Neural cell (in vitro differentiated cells): ENCODE results near the gene TRPM2.

Experiments
- EZH2 ChIP-seq: fragments of 200-600, 300-800 bp; shearing (Covaris generic), sonication (generic); IDR thresholded peaks from 2 replicates; pipeline ENCODE4 v1.6.1; 2014; ENCODE audit warnings: antibody characterized with exemption, low read length, borderline replicate concordance, mild to moderate bottlenecking; ENCODE audit not compliant: insufficient read depth, poor library complexity, severe bottlenecking
- RAD21 ChIP-seq: fragments of 450-650 bp; conservative IDR thresholded peaks from 2 replicates; pipeline ENCODE4 v1.6.1; 2014; ENCODE audit warnings: antibody characterized with exemption, mild to moderate bottlenecking, moderate library complexity
- TAF1 ChIP-seq: IDR thresholded peaks from 2 replicates; pipeline ENCODE4 v1.6.1; 2012; ENCODE audit warnings: low read depth
- TF ChIP-seq, protein P1 (sequence below): fragments of 450-650 bp; IDR thresholded peaks from 2 replicates; pipeline ENCODE4 v1.5.1; 2014; ENCODE audit warnings: antibody characterized with exemption, mild to moderate bottlenecking, moderate library complexity; ENCODE audit not compliant: poor library complexity, severe bottlenecking
- TF ChIP-seq, protein P2 (sequence below): IDR thresholded peaks from 2 replicates; pipeline ENCODE4 v1.6.1; 2012; ENCODE audit warnings: borderline replicate concordance

- TF ChIP-seq, protein P1, sequence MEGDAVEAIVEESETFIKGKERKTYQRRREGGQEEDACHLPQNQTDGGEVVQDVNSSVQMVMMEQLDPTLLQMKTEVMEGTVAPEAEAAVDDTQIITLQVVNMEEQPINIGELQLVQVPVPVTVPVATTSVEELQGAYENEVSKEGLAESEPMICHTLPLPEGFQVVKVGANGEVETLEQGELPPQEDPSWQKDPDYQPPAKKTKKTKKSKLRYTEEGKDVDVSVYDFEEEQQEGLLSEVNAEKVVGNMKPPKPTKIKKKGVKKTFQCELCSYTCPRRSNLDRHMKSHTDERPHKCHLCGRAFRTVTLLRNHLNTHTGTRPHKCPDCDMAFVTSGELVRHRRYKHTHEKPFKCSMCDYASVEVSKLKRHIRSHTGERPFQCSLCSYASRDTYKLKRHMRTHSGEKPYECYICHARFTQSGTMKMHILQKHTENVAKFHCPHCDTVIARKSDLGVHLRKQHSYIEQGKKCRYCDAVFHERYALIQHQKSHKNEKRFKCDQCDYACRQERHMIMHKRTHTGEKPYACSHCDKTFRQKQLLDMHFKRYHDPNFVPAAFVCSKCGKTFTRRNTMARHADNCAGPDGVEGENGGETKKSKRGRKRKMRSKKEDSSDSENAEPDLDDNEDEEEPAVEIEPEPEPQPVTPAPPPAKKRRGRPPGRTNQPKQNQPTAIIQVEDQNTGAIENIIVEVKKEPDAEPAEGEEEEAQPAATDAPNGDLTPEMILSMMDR, result no peak
- TF ChIP-seq EZH2 (no peak), TAF1 (no peak), RAD21 (no peak)
- TF ChIP-seq, protein P2, sequence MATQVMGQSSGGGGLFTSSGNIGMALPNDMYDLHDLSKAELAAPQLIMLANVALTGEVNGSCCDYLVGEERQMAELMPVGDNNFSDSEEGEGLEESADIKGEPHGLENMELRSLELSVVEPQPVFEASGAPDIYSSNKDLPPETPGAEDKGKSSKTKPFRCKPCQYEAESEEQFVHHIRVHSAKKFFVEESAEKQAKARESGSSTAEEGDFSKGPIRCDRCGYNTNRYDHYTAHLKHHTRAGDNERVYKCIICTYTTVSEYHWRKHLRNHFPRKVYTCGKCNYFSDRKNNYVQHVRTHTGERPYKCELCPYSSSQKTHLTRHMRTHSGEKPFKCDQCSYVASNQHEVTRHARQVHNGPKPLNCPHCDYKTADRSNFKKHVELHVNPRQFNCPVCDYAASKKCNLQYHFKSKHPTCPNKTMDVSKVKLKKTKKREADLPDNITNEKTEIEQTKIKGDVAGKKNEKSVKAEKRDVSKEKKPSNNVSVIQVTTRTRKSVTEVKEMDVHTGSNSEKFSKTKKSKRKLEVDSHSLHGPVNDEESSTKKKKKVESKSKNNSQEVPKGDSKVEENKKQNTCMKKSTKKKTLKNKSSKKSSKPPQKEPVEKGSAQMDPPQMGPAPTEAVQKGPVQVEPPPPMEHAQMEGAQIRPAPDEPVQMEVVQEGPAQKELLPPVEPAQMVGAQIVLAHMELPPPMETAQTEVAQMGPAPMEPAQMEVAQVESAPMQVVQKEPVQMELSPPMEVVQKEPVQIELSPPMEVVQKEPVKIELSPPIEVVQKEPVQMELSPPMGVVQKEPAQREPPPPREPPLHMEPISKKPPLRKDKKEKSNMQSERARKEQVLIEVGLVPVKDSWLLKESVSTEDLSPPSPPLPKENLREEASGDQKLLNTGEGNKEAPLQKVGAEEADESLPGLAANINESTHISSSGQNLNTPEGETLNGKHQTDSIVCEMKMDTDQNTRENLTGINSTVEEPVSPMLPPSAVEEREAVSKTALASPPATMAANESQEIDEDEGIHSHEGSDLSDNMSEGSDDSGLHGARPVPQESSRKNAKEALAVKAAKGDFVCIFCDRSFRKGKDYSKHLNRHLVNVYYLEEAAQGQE, result no peak
Observed at GRCh38 chr21:44473915-44474555, 120.6 kb downstream of the TRPM2 start.
